Measurements from ENCODE around the gene DCST1. TPM values are rescaled to one million over a fixed set of nuclear protein-coding genes. Genes with fewer than 3 reads are reported as not detected.
A peak's percentile ranks its signal among the peaks of the same experiment; 100 is the strongest.

DCST1 gene
- total and polyA plus RNA-seq, 2 of the 4 experiments (the other 2 are of a cell fraction), result not detected

DNA sequence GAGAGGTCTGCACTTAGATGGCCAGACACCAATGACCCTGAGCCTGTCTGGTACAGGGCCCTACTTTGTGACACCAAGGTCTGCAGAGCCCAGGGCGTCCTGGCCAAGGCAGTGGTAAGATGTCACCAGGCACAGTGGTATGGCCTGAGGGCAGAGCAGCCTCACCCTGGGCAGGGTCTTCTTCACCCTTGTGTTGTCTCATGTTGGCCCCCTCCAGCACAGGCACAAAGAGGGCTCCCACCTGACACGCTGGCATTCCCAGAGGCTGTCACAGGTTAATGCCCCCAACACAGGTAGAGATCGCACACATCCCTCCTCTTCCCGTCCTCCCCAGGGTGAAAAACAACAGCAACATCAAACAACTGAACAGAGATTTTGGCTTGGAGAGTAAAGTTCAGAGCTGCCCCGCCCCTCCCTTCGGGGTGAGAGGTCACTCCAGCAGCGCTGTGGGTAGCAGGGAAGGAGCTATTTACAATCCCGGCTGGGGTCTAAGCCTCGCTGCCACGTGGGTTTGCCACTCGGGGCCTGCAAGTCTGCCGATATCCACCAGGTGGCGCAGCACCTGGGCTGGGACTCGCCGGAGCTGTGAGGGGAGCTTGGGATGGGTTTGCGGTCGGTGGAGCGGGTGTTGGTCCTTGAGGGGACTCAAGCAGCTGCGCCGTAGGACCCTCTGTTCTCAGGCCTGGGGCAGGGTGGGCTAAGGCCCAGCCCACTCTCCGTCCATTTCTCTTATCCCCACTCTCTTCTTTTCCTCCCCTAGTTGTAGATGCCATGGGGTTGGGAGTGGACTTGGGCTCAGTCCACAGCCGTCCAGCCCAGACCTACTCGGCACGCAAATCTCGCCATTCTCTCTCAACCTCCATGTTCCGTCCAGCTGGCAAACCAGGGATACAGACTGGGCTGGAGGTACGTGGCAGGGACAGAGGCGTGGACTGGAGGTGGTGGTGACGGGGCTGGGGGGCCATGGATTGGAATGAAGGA is 57.7 kb downstream of the DCST1 start:
- H3K56ac ChIP-seq (ENCODE audit: extremely low read depth, insufficient read depth, low read length), result no peak overlapping the region
- peak; percentile 90 for ATAC-seq (ENCODE audit: low read depth)
- H3K79me1 ChIP-seq (ENCODE audit: low read depth in 1 of 2, low read length in 2 of 2), result no peaks in the 10 kb centered on the region
- no peak overlapping the region for H3K23ac ChIP-seq (ENCODE audit: low read depth, low read length)
- H4K20me1 ChIP-seq (ENCODE audit: insufficient read depth, low read length), result no peaks in the 10 kb centered on the region
- peaks cover 7% of the 10 kb centered on the region; the same call in 1 of the 2 replicates for H3K4me1 ChIP-seq (ENCODE audit: control insufficient read depth, insufficient read depth, low read length)
- no peak overlapping the region for H4K5ac ChIP-seq (ENCODE audit: low read depth, low read length)
- H2AFZ ChIP-seq (replicated peaks; ENCODE audit: low read length, poor library complexity), result peak overlapping the region; percentile 92
- POLR2A ChIA-PET (ENCODE audit: unreplicated experiment), result interaction anchor here (1.0 kb wide), 2 partner anchors 40 to 79 kb away, joined by 3 to 5 read pairs; partner anchors contain the start of gene ADAM15
- no peak overlapping the region for H3K4me3 ChIP-seq (ENCODE audit: insufficient read depth, low read depth, low read length)
- no peak overlapping the region for H2BK5ac ChIP-seq (ENCODE audit: low read depth, low read length, poor library complexity, severe bottlenecking)
- no peak overlapping the region; the same call in 1 of the 2 replicates for H2AK5ac ChIP-seq (ENCODE audit: low read depth, low read length)
- no peak overlapping the region for H2AK9ac ChIP-seq (replicated peaks; ENCODE audit: low read depth, low read length, poor library complexity)
- TF ChIP-seq, protein P1, sequence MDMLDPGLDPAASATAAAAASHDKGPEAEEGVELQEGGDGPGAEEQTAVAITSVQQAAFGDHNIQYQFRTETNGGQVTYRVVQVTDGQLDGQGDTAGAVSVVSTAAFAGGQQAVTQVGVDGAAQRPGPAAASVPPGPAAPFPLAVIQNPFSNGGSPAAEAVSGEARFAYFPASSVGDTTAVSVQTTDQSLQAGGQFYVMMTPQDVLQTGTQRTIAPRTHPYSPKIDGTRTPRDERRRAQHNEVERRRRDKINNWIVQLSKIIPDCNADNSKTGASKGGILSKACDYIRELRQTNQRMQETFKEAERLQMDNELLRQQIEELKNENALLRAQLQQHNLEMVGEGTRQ (IDR thresholded peaks at IDR 0.05; ENCODE audit: low read depth, low read length), result peak; percentile 67; the same call in 1 of the 2 replicates
- TF ChIP-seq RAD21 (IDR thresholded peaks at IDR 0.05; ENCODE audit: low read length) (peak; percentile 81), MXI1 (IDR thresholded peaks at IDR 0.05; ENCODE audit: borderline replicate concordance, low read depth, low read length) (peak; percentile 70; the same call in 1 of the 2 replicates), SMC3 (IDR thresholded peaks at IDR 0.05; ENCODE audit: low read depth, low read length) (peak; percentile 94), BHLHE40 (IDR thresholded peaks at IDR 0.05; ENCODE audit: low read depth, low read length) (no peak)
- TF ChIP-seq, protein P2, sequence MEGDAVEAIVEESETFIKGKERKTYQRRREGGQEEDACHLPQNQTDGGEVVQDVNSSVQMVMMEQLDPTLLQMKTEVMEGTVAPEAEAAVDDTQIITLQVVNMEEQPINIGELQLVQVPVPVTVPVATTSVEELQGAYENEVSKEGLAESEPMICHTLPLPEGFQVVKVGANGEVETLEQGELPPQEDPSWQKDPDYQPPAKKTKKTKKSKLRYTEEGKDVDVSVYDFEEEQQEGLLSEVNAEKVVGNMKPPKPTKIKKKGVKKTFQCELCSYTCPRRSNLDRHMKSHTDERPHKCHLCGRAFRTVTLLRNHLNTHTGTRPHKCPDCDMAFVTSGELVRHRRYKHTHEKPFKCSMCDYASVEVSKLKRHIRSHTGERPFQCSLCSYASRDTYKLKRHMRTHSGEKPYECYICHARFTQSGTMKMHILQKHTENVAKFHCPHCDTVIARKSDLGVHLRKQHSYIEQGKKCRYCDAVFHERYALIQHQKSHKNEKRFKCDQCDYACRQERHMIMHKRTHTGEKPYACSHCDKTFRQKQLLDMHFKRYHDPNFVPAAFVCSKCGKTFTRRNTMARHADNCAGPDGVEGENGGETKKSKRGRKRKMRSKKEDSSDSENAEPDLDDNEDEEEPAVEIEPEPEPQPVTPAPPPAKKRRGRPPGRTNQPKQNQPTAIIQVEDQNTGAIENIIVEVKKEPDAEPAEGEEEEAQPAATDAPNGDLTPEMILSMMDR (conservative IDR thresholded peaks at IDR 0.05; ENCODE audit: low read depth, low read length), result peak; percentile 93
- H3K27ac ChIP-seq (ENCODE audit: insufficient read depth, low read length), result no peak overlapping the region
- CTCF ChIA-PET, result interaction anchor here (0.6 to 2.1 kb wide), 14 partner anchors 9 to 875 kb away, joined by 3 to 18 read pairs (median 3); partner anchors contain the start of genes EFNA4 and KRTCAP2
- H2BK20ac ChIP-seq (ENCODE audit: low read depth, low read length), result no peak overlapping the region
- no peaks in the 10 kb centered on the region for H3K36me3 ChIP-seq (ENCODE audit: control insufficient read depth, insufficient read depth, low read length)
- DNase-seq, result peak; percentile 54
- intact Hi-C loops (cut with micrococcal nuclease), result loop anchor here (1.0 to 5.0 kb wide), 2 partner anchors 36 to 76 kb away; partner anchors contain the start of gene EFNA1
- dilution Hi-C loops (cut with HindIII; ENCODE audit: low sequenced_read_pairs, unreplicated experiment), result no loop called here
- BruUV-seq (replicated peaks), result no TSS peak
- WGBS, 2 experiments (ENCODE audit: extremely low coverage in 2 of 2, insufficient read length in 1 of 2), result no CpG with 5 or more reads among the region's 29 CpGs
- H3K9me1 ChIP-seq (ENCODE audit: insufficient read depth, low read length), result peaks cover 3% of the 10 kb centered on the region; the same call in 1 of the 2 replicates
- H2BK120ac ChIP-seq (ENCODE audit: low read depth, low read length), result no peak overlapping the region
- H3K4ac ChIP-seq (ENCODE audit: low read depth, low read length), result no peak overlapping the region
- H2BK15ac ChIP-seq (ENCODE audit: low read depth, low read length), result no peak overlapping the region
- no peak overlapping the region for H4K91ac ChIP-seq (ENCODE audit: insufficient read depth, low read depth, low read length)
- H3K4me2 ChIP-seq (ENCODE audit: low read depth, low read length), result peak overlapping the region; percentile 29; the same call in 1 of the 2 replicates
- H3K18ac ChIP-seq (ENCODE audit: low read depth, low read length), result no peak overlapping the region
- in situ Hi-C loops (cut with MboI; ENCODE audit: low sequenced_read_pairs), result loop anchor here (5.0 kb wide), 1 partner anchor 76 kb away; no protein-coding TSS in a partner anchor
- H3K14ac ChIP-seq (replicated peaks; ENCODE audit: low read depth, low read length), result peak overlapping the region; percentile 30; the same call in 1 of the 2 replicates
- H3K27me3 ChIP-seq (ENCODE audit: control insufficient read depth, insufficient read depth, low read length), result peaks cover 17% of the 10 kb centered on the region
- no peak overlapping the region for H4K8ac ChIP-seq (ENCODE audit: low read depth in 2 of 2, low read length in 2 of 2)
- H3K9ac ChIP-seq (ENCODE audit: low read depth, low read length), result no peak overlapping the region
- H3K9me3 ChIP-seq (ENCODE audit: control insufficient read depth, insufficient read depth, low read length), result no peaks in the 10 kb centered on the region

Measured in IMR-90 (cell line).